AG08396 (cell line): ENCODE data around the gene THRB.

Experiments used
- DNase-seq: peaks from one replicate; pipeline ENCODE4 v3.0.0; 2012; ENCODE audit warnings: low spot score, mixed read lengths

THRB gene

DNA sequence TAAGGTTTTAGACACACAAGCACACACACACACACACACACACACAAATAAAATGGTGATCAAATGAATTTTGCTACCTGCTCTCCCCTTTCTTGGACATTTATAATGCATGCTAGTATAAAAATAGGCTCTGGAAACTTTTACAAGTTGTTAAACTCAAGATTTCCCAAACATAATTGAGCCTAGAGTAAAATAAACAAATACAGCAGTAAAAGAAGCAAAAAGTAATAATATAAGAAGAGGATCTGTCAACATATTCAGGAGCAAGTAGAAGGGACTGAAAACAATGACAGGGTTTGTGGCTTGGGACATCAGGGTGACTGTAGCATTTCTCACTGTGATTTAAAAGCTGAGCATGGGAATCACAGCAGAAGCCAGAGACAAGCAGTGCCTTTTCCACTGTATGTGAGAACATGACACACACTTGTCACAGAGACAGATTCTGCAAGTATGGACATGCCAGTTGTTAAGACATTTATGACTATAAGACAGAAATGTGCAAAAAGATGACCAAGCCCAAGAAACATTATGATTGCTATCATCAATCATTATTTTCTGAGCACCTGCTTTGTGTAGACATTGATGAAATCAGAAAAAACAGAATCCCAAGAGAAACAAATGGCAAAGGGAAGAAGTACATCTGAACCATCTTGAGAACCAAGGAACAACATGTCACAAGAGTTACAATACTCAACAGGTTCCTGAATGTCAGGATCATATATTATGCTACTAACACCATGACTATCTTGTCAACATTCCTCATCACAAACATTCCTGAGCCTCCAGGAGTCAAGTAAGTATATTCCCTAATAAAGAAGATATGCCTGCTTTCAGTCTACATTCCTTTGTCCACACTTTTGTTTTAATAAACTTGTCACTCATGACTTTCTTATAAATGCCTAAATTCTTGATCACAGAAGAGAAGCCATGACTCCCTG, 7.1 kb downstream of the THRB start:
- DNase-seq, result no peak

DNA sequence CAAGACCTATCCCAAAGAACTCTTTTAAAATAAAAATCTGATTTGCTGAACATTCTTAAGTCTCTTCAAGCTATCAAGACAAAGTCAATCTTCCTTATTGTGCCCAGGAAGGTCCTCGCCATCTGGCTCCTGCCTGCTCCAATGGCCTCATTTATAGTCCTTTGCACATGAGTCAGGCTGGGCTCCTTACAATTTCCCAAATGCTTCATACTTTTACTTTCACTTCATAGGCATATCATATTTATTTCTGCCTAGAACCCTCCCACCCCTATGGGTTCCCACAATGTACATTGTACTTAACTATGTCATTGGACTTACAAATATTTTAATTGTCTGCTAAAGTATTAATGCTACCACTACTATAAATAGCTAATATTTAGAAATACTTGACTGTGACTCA, 9.1 kb downstream of the THRB start:
- no peak for DNase-seq

DNA sequence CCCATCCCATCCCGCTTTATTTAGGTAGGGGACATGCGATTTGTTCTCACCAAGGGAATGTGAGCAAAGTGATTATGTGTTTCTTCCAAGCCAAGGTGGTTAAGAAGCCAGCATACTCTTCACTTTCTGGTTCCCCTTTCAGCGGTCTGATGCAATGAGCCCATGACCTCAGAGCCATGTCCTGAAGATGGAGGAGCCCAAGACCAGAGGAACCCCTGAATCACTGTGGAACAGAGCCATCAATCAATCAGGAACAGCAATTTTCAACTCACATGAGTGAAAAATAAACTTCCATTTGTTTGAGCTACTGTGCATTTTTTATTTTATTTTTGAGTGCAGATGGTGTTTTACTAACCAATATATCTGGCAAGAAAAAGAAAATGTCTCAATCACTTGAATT, 10.8 kb downstream of the THRB start:
- no peak for DNase-seq

DNA sequence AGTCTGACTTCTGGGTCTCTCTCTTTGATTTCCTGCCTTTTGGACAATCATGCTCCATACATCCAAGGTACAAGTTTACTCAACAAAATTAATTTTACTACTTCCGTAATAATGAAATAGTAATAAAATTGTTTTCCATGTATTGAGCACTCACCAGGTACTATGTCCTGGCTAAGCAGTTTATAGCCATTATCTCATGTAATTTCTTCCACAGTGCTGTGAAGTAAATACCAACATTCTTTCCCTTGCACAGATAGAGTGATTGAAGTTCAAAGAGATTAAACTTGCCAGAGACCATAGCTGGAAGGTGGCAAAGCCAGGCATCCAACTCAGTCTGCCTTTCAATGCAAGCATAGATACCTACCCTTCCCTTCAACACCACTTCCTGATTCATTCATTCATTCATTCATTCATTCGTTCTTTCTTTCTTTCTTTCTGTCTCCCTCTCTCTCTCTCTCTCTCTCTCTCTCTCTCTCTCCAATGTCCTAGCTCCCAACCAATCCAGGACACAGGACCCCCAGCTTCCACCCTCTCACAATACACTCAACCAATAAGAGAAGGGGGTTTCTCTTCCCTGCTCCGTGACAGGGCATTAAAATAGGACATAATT, 12.4 kb downstream of the THRB start:
- no peak for DNase-seq

DNA sequence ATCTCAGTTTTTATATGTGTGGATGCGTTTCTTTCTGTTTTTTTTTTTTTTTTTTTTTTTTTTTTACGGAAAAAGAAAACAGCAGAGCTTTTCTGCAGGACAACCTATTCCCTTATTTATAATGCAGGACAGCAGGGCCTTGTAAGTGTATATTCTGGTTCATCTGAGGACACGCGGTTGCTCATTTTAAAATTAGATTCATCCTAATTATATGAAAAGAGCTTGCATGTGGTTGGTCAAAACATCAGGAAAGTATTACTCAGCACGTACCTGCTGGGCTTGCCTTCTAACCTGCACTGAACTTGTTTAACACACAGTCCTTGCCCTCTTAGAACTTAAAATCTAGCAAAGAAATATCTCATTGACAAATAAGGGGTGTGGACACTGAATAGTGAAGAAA, 13.5 kb downstream of the THRB start:
- no peak for DNase-seq

DNA sequence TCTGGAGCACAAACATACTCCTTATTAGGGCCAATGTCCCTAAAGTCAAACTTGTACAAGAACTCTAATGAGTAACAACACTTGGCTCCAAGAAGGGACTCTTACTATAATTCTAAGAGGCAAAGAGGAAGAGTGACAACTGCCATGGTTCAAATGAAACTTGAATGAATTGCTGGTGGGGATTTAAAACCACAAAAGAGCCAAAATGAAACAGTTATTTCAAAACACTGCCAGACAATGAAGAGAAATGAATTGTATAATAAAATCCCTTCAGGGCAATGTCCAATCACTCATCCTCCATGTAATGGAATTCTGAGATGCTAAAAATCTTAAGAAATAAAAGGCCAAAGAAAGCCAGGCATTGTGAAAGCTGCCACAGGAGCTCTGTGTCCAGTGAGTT, 14.2 kb downstream of the THRB start:
- DNase-seq, result no peak

DNA sequence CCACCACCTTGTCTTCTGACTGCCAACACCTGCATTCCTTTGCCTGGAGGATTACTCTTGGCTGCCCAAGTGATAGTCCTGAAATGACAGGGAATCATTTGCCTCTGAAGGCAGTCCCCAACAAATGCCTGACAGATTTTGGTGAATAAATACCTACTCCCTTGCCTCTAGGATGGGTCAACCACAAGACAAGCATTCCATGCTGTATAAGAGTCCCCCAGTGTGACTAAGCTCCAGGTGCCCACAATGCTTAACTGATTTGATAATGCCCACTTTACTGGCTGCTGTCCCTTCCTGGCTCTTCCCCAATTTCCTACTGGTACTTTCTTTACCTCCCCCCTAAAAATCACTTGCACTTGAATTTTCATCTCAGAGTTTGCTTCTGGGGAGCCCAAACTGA, 14.8 kb downstream of the THRB start:
- no peak for DNase-seq

DNA sequence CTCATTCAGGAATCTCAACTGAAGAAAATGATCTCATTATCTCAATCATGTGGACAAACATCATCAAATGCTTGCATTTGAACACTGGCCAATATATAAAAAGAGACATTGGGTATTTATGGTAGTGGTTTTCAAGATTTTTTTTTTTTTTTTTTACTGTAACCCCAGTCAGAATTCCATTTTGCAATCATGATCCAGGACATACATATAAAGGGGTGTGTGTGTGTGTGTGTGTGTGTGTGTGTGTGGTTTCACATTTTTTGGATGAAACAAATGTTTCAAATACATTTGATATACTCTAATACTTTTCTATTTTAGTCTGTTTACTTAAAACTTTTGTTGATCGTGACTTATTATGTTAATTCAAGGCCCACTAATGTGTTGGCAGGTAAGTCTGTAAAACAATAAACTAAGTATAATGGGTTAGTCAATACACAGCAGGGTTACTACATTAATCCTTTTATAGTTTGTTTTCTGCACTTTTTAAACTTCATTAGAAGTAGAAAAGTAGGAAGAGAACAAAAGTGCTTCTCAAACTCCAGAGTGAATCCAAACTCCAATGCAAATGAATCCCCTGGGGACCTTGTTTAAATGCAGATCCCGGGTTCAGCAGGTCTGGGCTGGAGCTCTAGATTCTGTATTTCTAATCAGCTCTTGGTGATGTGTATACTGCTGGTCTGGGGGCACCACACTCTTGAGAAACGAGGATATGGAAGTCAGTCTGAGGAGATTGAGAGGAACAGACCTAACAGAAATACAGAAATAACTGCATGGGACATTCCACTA, 17.6 kb downstream of the THRB start:
- DNase-seq, result no peak

DNA sequence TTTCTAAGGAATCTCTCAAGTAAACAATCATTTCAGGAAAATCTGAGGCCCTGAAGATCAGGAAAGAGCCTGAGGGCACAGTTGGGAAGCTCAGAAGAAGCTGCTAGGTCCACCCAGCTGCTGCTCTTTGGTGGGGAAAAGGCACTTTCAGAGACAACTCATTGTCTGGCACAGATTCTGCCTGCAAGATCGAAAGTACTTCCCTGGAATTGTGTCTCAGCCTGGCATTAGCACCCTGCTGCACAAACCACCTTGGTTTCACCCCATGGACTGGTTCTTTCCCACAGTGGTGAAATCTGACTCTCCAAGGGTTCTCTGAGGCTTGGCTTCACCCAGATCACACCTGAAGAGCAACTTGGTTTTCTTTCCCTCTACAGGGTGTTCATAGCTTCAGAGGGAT, 18.7 kb downstream of the THRB start:
- no peak for DNase-seq

DNA sequence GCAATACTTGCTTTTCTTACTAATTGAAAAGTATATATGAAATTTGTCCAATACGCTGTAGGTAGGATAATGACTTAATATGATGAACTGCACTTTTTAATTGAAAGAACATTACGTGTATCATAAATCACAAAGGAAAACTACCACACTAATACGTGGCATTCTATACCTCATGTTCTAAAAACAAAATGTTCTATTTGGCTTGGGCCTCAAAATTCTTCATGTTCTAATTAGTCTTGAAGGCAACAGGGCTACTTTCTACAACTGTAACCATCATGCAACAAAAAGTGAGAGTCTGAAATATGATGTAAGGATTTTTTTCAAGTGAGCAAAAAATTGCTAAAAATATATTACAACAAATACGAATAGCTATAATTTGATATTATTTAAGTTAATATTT, 19.8 kb downstream of the THRB start:
- DNase-seq, result no peak

DNA sequence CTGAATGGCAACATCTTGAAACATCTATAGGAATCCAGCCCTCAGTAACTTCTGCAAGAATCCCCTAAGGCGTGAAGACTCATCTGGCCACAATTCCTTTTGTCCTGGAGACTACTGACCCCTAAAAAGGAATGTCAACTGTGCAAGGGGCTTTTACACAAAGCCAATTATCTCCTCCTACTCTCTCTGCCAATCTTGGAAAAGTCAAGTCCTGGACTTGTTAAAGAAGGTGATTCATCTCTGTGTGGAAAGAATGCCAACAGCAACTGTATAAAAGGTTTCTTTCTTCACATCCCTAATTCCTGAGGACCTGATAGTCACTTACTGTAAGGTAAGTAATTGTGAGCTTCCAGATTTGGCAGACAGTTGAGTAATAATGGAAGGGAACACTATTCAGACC, 22.3 kb downstream of the THRB start:
- no peak for DNase-seq

DNA sequence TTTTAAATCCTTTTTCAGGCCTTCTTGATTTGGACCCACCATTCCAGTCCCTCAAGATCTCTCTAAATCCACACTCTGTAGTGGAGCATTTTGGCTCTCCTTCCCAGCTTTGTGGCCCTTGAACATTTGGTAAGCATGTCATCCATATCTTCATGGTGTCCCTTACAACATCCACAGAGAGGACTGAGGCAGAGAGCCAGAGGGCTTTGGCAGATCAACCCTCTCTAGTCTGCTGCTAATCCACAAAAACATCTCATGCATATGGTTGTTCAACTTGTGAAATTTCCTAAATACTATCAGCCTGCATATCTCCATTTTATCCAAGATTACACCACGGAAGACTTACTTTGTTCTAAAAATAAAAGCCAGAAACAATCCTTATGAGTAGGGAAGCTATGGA, 23.2 kb downstream of the THRB start:
- no peak for DNase-seq

DNA sequence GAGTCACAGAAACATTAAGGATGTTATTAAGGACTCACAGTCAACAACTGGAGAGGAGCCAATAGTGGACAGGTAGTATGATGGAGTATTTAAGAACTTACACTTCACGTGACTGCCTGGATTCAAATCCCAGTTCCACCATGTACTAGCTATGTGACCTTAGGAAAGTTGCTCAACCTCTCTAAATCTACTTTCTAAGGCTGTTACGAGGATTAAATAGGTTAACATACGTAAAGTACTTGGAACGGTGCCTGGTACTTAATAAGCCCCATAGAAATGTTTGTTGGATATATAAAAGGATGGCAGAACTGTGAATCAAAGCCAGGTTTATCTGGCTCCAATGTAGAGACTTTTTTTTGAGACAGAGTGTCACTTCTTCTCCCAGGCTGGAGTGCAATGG, 24.4 kb downstream of the THRB start:
- no peak for DNase-seq

DNA sequence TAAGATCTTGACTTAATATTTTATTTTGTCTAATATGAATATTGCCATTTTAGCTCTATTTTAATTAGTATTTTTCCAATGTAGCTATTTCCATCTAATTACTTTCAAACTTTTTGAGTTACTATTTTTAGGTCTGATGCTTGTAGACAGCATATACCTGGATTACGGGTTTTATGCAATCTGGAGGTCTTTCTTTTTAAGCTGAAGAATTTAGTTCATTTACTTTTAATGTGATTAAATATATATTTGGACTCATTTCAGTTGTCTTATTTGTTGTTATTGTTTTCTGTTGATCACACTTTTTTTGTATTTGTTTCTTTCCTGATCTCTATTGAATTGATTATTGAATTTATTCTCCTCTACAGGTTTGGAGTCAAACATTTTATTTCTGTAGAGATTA, 30.3 kb downstream of the THRB start:
- DNase-seq, result no peak

DNA sequence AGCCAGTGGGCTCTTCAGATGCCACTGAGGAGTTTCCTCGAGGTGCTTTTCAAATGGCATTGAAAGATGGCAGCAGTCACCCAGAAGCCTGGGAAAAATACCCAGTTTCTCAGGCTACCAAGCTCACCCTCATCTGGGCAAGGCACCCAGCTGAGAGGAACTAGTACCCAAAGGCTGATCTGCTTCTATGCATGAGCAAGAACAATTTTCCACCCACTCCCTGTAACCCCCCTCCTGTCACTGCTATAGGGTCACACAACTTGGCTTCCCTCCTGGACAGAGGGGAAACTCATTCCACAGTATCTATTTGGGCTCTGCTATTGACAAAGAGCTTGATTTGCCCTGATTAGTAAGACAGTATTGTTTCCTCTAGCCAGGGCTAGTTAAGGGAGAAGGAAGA, 31.9 kb downstream of the THRB start:
- DNase-seq, result no peak

DNA sequence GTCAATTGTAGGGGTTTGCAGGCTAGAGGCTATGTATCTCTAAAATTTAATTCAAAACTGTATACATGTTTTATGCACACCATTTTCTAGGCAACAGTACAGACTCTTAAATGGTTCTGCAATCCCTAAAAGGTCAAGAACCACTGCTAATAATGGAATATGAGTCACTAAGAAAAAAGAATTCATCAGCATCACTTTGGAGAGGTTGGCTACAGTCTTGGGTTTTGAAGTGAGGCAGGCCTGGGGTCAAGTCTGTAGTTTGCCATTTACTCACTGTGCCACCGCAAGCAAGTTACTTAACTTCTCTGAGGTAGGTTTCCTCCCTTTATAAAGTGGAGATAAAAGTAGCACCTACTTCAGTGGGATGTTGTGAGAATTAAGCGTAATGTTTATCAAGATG, 33.7 kb downstream of the THRB start:
- DNase-seq, result no peak

DNA sequence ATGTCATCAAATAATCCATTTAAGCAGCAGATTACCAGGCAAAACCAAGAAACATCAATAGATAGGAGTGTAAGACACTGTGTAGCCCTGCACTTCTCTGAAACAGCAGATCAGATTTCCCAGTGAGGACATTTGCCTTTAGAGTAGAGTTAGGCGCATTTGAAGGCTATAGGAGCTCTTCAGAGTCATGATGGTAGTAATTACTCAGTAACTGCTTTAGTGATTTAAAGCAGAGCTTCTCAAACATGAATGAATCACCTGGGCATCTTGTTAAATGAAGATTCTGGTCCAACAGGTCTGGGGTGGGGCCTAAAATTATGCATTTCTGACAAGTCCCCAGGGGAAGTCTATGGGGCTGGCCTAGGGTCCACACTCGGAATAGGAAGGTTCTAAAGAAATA, 36.9 kb downstream of the THRB start:
- no peak for DNase-seq

DNA sequence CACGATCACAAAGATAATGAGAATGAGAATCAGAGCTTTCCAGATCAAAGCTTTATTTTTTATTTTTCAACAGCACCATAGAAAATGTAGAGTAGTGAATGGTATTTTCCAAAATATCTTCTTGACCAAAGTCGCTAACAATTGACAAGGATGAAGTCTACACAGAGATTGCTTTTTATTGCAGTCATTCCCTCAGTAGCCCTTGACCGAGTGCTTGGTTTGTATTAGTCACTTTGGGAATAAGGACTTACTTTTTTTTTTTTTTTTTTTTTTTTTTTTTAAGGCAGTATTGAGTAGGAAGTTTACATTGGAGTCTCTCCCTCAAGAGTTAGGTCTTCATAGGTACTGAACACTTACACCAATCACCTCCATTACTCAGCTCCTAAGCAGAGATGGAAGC, 39.8 kb downstream of the THRB start:
- no peak for DNase-seq

DNA sequence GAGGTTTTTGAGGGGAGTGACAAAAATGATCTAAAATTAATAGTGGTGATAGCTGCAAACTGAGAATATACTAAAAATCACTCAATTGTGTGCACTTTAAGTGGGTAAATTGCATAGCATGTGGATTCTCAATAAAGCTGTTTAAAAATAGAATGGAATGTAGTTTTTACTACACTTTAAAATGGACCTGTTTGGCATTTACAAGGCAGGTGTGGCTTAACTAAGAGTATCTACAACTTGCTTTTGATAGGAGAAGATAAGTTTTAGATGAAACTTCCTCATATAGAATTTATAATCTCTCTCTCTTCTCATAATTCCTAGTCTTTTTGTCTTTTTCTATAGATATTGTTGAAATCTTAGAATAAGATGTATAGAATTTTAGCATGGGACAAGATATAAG, 40.3 kb downstream of the THRB start:
- DNase-seq, result no peak

DNA sequence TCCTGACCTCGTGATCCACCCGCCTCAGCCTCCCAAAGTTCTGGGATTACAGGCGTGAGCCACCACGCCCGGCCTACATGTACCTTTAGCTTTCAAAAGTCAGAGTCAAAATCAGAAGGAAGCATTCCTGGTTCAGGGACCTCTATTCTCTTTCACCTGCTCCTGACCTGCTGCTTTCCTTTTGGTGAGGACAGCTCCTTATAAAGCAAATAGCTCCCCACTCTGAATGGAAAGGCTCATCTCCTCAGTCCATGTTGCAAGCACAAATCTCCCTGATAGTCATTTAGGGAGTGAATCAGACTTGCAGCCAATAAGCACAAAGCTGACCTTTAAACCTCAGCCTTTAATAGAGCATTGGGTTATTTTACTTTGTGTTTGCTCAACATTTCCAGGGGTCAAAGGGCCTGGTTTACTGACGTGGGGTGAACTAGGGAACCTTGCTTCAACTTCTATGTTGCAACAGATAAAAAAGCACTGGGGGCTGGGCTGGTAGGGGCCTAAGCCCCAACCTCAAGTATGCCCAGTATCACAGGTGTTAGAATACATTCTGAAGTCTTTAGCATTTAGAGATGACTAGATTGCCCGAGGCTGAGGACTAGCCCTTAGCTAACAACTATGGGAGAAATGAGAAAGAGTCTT, 43.1 kb downstream of the THRB start:
- DNase-seq, result no peak

DNA sequence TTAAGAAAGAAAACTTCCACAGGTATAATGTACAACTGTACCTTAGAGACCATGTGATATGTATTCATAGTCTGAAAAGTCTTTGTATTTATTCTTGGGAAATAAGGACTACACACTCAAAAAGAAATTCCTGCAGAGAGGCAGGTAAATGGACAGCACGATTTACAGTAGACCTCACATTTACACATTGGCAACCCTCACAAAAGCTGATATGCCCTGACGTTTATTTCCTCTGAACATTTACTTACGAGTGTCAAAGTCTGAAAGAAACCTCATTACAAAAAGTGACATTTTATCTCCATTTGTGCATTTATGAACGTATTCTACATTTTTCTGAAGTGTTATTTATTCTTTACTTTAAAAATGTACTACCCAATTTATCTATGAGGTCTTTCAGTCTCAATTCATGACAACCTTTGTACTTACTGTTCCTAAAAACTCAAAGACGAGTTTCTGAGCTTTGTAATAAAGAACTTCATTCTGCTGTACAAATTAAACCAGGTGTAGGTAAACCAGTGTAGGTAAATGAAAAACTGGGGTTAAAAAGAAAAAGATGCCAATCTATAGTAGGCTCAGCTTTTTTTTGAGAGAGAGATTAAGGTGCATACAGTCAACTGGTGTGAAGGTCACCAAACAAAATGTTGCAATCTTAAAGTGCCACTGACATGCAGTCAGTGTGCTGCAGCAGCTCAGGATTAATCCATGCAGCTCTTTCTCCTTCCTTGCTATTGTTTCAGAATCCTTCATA, 44.3 kb downstream of the THRB start:
- DNase-seq, result no peak

DNA sequence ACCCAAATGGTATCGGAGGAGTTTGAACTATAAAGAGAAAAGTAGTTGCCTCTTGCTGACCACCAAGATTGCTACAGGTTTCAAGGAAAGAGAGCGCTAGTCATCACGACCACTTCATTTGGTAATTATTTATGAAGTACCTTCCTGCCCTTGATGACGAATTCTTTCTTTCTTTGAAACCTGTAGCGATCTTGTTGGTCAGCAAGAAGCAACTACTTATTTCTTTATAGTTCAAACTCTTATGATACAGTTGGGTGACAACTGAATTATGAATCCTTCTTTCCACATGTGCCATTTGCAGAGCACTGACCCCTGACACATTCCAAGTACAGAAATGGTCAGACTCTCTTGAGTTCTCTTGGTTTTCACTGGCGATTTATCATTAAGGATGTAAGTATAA, 46.8 kb downstream of the THRB start:
- DNase-seq, result no peak
